Activated CD8-positive, alpha-beta memory T cell treated with anti-CD3 and anti-CD28 coated beads, Interleukin-2, amount 50 U/mL, for 1 hour (primary cell): Measurements from ENCODE around the gene LAMA3.

ENCODE experiments used
- DNase-seq: peaks from one replicate; pipeline ENCODE4 v3.0.0-alpha.2; 2020; ENCODE audit errors: extremely low read depth

Gene LAMA3

DNA sequence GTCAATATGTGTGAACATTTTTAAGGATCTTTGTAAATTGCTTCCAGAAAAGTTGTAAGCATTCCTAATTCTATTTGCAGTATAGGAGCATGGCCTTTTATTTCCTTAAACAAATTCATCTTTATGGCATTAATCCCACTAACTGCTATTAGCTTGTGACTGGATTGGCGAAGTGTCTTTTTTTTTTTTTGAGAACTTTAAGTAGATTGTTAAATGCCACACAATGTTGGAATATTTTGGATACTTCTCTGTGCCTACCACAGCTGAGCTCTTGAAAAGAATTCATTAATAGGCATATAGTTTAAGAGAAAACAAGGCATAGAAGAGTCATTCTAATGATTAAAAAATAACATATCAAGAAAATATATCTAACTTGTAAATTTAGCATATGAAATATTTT is 129.7 kb downstream of the LAMA3 start:
- DNase-seq = no peak

DNA sequence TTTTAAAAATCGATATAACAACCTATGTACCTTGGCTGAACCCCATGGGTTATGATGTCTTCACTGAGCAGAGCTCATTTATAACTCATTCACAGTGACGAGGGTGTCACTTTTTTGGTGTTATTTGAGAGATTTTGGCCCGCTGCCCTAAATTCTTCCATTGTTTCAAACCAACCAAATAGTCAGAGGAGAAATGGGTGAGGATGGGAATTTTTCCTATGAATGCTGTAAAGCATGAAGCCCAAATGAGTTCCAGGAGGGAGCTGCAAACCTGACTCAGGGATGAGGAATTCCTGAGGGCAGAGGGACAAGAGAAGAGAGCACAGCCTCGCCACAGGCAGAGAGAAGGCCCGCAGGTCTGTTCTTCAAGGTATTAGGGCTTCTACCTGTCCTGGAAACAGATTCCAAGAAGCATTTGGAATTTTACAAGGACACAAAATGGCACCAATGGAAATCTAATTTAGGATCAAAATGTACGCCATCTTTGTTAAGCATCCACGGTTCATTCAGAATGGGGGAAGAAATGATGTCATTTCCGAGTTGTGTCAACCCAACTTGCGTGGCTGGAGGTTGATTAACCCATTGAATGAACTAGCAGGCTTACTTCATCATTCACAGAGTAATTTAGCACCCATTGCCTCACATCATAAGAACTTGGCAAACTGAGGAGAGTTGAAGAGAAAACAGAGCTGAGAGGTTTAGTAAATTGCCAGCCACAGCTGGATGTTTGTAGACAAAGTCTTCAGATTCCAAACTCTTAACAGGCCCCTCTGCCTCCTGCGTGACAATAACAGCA is 133.5 kb downstream of the LAMA3 start:
- DNase-seq = no peak

DNA sequence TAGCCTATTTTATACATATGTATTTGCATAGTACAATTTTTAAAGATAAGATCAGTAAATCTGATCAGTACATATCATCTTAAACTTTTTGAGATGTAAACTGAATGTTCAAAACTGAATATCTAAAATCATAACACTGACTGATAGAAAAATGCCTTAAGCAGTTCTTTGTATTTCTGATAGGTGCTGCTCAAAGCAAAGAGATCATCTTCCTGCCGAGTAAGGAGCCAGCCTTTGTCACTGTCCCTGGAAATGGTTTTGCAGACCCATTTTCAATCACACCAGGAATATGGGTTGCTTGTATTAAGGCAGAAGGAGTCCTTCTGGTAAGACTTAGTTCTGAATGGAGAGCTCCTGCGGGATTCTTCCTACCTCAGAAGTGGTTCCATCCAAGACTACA is 135.0 kb downstream of the LAMA3 start:
- no peak for DNase-seq

DNA sequence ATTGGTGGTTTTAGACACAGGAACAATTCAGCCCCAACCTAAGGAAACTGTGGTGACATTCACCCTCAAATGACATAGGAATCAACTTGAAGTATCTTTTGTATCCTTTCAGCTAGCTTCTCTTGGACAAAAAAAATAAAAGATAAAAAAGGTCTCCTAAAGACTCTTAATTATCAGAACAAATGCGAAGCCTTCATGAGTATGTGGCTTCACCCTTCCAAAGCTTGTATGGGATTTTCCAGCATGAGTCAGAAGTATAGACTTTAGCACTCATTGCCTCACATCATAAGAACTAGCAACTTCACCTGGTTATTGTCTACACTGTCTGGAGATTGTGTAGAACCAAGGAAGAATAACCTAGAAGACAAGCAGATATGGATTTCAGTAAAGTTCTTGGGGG is 135.4 kb downstream of the LAMA3 start:
- DNase-seq = no peak

DNA sequence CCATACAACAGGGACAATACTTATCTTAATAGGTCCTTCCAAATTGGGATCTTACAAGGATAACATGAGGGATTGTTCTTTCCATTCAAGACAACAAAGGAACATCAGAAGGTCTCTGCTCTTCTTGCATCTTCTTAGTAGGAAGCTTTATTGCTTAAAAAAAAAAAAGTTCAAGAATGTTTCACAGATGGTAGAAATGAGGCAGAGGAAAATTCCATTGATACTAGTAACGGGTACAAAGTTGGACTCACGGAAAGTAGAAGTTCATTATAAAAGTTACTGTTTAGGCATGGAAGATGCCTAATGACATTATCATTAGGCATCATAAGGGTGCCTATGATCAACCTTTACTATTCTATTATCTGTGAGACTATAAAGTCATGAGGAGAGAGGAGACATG is 136.2 kb downstream of the LAMA3 start:
- DNase-seq = no peak

DNA sequence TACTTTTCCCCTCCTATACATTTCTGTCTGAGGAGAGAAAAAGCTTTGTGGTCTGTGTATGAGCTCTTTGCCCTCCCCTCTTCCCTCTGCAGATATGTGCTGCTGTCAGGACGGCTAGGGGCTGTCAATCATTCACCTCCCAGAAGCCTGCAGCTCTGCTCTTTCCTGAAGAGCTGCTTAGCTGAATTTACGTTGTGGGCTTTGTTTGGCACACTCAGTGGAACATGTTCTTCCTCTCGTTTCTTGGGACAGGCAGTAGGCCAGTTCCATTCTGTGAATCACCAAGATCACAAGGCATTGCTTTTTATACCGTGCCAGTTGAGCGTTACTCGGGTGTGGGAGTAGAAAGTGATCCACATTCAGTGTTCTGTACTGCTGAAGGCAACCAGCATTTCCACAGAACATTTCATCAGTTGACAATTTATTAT is 136.7 kb downstream of the LAMA3 start:
- no peak for DNase-seq

DNA sequence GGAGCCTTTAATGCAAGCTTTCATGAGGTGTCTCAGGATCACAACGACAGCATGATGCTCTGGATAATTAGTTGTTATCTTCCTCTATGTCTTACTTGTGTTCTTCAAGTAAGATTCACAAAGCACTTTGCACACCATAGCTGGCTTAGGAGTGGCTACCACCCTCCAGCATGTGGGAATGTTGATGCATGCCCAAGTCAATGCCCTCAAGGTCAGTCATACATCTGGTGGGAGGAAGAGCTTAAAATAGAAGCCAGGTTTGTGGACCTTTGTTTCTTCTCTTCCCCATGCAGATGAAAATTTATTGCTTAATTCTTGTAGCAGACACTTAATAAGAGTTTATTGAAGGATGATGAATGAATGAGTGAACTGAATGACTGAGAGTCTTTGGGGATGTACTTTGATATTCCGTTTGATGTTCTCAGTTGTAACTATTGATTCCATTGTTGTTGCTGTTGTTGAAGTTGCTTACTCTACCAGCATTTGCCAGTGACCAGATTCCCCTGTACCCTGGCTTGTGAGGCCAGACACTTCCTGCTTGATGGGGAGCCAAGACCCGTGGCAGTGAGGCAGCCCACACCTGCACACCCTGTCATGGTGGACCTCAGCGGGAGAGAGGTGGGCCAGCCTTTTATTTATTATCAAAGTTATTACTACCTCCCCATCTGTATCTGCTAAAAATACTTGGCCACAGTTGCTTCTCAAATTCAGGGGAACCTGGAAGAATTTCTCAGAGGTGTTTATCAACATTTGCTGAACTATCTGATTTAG is 137.8 kb downstream of the LAMA3 start:
- no peak for DNase-seq

DNA sequence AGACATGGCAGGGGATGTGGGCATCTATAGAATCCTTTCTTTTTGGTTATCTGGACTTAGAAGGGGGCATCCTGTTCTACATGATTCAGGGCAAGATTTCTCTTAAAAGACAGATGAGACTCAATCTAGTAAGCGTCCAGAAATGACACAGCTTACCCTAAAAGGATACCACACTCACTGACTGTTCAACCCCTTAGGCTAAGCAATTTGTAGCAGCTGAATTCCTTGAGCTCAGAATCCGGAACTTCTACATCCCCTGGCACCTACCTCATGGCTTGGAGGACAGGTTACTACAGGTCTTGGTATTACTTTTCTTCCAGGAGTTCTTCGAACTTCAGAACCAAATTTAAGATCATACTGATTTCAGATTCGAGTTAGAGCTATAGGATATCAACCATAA is 138.4 kb downstream of the LAMA3 start:
- no peak for DNase-seq

GRCh38 chr18:23828426-23828825 is 139.2 kb downstream of the LAMA3 start:
- DNase-seq = peak; percentile 32

DNA sequence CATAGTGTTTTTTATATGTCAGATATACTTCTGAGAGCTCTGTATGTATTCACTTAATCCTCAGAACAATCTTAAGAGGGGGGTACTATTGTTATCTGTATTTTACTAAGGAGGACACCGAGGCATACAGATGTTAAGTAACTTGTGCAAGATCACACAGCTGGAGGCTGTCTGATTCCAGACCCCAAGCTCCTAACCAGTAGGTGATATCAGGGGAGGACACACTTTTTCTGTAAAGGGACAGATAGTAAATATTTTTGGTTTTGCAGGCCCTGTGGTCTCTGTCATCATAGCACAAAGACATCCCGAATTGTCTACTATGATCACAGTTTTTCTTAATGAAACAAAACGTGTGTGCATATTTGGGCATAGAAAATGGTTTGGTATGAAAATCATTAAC is 143.7 kb downstream of the LAMA3 start:
- no peak for DNase-seq

GRCh38 chr18:23833714-23834113 is 144.5 kb downstream of the LAMA3 start:
- no peak for DNase-seq

- DNase-seq = no peak
These were observed 145.8 kb downstream of the LAMA3 start for GRCh38 chr18:23835091-23835490.

DNA sequence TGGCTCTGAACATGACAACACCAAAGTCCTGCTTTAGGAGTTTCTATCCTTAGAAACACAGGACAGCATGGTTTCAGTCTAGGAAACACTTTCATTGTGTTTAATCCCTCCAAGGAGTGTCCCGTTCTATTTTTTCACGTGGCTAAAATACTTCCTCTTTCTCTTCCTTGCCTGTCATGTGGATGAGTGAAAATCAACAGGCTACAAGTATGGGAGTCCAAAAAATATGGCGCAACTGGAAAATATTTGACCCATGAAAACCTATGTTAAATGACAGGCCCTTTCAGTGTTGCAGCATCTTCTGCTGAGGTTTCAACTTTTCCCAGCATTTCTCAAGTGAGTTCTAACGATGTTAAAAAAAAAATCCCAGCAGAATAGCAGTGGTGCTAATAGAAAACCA is 146.3 kb downstream of the LAMA3 start:
- no peak for DNase-seq

DNA sequence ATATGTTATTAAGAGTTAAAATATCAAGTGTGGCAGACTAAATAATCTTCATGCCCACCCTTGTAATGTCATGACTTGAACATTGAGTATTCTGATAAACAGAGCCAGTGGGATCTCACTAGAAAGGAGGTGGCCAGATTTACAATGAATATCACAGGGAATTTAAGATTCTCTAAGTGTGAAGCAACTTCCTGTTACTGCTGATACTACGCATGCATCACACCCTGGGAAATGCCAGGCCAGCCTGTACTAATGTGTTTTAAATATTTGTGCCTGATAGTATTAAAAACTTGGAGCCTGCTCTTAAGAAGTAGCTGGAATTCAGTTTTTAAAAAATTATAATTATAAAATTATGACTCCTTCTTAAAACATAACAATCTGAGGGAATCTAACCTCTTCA is 148.3 kb downstream of the LAMA3 start:
- DNase-seq = no peak

GRCh38 chr18:23838233-23838632 is 149.0 kb downstream of the LAMA3 start:
- no peak for DNase-seq

DNA sequence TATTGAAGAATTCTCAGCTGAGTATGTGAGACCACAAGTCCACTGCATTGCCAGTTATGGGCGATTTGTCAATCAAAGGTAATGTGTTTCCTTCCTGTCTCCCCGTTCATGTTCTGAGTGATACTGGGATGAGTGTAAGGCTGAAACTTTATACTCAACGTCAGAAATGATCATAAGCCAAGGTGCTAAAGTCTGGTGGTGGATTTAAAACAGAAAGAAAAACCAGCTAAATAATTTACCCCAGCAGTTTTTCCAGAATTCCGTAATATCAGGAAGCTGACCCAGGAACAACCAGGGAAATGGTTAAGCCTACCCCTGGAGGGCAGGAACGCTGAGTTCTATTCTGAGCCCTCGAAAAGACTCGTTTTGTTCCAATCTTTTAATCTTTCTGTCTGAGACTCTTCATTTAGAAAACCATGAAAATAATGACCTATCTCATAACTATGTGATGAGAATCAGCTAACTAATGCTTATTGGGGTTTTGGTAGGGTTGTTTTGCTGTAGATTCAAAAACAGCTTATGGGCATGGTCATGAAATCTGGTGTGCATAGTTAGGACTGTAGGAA is 149.6 kb downstream of the LAMA3 start:
- no peak for DNase-seq

GRCh38 chr18:23842305-23842704 is 153.1 kb downstream of the LAMA3 start:
- DNase-seq = no peak

DNA sequence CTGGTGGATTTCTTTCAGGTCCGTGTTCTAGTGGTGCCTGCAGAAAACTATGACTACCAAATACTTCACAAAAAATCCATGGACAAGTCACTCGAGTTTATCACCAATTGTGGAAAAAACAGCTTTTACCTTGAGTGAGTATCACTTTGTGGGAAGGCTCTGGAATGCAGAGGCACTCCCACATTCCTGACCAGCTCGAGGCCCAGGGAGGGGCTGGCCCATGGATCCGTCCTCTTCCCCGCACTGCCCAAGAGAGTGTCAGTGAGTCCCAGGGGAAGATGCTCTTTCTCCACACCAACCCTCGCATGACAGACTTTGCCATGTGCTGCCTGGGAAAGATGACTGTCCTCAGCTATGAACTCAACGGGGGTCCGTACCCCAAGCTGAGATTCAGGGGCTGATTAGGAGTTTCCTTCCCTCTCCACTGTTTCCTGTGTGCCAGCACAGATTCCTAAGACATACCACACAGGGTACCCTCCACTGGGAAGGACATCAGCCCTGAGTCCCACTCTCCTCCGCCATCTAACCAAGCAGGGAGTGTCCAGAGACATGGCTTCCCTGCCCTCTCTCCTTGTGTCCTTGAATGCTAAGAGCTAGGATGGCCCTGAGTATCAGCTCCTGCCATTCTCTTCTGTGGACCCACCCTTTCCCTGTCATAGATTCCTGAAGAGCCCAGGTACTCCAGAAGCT is 155.9 kb downstream of the LAMA3 start:
- DNase-seq = no peak

DNA sequence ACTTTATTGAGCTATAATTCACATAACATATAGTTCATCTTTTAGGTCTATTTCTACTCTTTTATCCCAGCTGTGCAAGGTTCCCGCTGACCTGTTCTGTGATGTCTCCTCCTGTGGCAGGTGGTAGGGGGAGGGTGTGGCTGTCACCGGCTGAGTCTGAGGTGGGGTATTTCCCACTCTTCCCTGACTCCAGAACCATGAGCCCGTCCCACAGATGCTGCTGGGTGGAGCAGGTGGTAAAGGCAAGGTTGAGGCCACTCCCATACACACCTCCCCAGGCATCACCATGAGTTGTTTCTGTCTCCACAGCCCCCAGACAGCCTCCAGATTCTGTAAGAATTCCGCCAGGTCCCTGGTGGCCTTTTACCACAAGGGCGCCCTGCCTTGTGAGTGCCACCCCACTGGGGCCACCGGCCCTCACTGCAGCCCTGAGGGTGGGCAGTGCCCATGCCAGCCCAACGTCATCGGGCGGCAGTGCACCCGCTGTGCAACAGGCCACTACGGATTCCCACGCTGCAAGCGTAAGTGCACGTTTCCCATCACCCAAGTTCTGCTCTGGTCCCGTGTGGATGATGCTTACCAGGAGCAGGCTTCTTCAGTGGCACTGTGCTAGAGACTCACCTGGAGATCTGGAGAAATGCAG is 156.9 kb downstream of the LAMA3 start:
- no peak for DNase-seq

DNA sequence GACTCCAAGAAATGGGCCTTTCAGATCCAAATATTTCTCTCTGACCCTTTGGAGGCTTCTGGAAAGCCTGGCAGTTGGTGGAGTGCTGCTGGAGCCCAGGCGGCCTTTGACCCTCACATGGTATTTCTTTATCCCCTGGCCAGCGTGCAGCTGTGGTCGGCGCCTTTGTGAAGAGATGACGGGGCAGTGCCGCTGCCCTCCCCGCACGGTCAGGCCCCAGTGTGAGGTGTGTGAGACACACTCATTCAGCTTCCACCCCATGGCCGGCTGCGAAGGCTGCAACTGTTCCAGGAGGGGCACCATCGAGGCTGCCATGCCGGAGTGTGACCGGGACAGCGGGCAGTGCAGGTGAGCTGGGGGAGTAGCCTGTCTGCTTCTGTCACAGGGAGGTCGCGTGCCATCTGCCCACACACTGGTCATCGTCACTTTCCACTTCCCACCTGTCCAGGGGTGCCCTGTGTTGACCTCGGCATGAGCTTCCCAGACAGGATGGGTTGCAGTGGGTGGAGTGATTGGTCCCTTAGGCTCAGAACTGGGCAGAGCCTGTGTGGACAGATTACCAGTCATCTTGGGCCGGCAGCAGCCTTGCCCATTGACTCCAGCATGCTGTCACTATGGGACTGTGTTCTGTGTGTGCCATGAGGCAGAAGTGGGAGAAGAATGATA is 158.2 kb downstream of the LAMA3 start:
- DNase-seq = no peak

DNA sequence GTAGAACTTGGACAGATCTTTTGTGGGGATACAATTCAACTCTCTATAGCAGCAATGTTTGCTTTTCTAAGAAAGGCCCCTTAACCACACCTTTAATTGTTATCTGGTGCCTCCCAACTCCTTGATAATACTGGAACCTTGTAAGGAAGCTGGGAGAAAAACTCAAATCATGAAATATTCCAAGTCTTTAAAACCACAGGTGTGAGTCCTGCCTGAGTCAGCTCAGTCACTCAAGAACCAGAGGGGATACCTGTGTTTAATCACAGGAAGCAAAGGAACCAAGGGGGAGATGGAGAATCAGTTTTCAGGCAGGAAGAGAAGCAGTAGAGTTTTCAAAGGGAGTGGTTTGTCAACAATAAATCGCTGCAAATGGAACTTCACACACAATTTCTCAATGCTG is 159.9 kb downstream of the LAMA3 start:
- DNase-seq = no peak
